ENCODE measurements around the gene MYO18B.

GRCh38 chr22:25869771-25870170, 127.8 kb downstream of the MYO18B start:
- TF ChIP-seq SUZ12 (IDR thresholded peaks at IDR 0.05; ENCODE audit: extremely low read depth, insufficient read depth, insufficient read length) (no peak), ZNF274 (IDR thresholded peaks at IDR 0.05; ENCODE audit: low read depth, low read length) (no peak)
